IMR-90 (cell line): ENCODE measurements around the gene PDK3. TPM values are rescaled to one million over a fixed set of nuclear protein-coding genes. Genes with fewer than 3 reads are reported as not detected.

Experiments used
- ATAC-seq: fragments of 200-7000 bp; cut with Tn5 transposase; 2 replicates; pipeline ENCODE4 v1.9.1; 2020; ENCODE audit warnings: low read depth, mild to moderate bottlenecking, moderate library complexity
- BruUV-seq: library from RNA; stranded (reverse); fragments of 400-500 nt; replicated peaks from 2 replicates; lab custom pipeline; 2021; lab: Mats Ljungman, UMichigan
- CTCF ChIA-PET: fragments of 300-600 bp; formaldehyde crosslinking; extraction: SDS; loops from one replicate; lab custom pipeline; 2021; ENCODE audit warnings: antibody characterized with exemption; lab: Yijun Ruan, JAX
- POLR2A ChIA-PET: fragments of 300-600 bp; sonication (Branson Sonifier 250); formaldehyde crosslinking; loops from one replicate; lab custom pipeline; 2022; ENCODE audit warnings: antibody characterized with exemption; ENCODE audit not compliant: unreplicated experiment; lab: Charles Lee
- DNase-seq: peaks from one replicate; pipeline ENCODE4 v3.0.0; 2013
- H2AFZ ChIP-seq: replicated peaks from 2 replicates; pipeline ENCODE3; 2013; ENCODE audit warnings: low read length, mild to moderate bottlenecking; ENCODE audit not compliant: poor library complexity
- H2AK5ac ChIP-seq: 2 replicates; pipeline ENCODE4 v1.6.1; 2013; ENCODE audit warnings: low read depth, low read length, inconsistent platforms
- H2AK9ac ChIP-seq: replicated peaks from 2 replicates; pipeline ENCODE3; 2013; ENCODE audit warnings: mild to moderate bottlenecking, low read depth, low read length, moderate library complexity; ENCODE audit not compliant: poor library complexity
- H2BK120ac ChIP-seq: 2 replicates; pipeline ENCODE4 v1.6.1; 2013; ENCODE audit warnings: low read depth, low read length, inconsistent platforms
- H2BK15ac ChIP-seq: 3 replicates; pipeline ENCODE4 v1.6.1; 2013; ENCODE audit warnings: low read depth, low read length, inconsistent platforms
- H2BK20ac ChIP-seq: 2 replicates; pipeline ENCODE4 v1.6.1; 2013; ENCODE audit warnings: low read depth, mild to moderate bottlenecking, inconsistent platforms, low read length, moderate library complexity
- H2BK5ac ChIP-seq: 2 replicates; pipeline ENCODE4 v1.6.1; 2013; ENCODE audit warnings: mild to moderate bottlenecking, low read depth, low read length, inconsistent platforms; ENCODE audit not compliant: poor library complexity, severe bottlenecking
- H3K14ac ChIP-seq: replicated peaks from 2 replicates; pipeline ENCODE4 v1.6.1; 2013; ENCODE audit warnings: low read depth, low read length, inconsistent platforms
- H3K18ac ChIP-seq: 2 replicates; pipeline ENCODE4 v1.6.1; 2013; ENCODE audit warnings: low read depth, low read length, control low read depth
- H3K23ac ChIP-seq: 2 replicates; pipeline ENCODE4 v1.6.1; 2013; ENCODE audit warnings: low read depth, low read length, inconsistent platforms
- H3K27ac ChIP-seq: 2 replicates; pipeline ENCODE4 v1.5.1; 2013; ENCODE audit warnings: mild to moderate bottlenecking, control low read depth, low read length; ENCODE audit not compliant: insufficient read depth
- H3K27me3 ChIP-seq: 2 replicates; pipeline ENCODE4 v1.6.1; 2013; ENCODE audit warnings: low read length; ENCODE audit not compliant: control insufficient read depth, insufficient read depth
- H3K36me3 ChIP-seq: 2 replicates; pipeline ENCODE4 v1.6.1; 2013; ENCODE audit warnings: low read length, mixed read lengths; ENCODE audit not compliant: control insufficient read depth, insufficient read depth
- H3K4ac ChIP-seq: 2 replicates; pipeline ENCODE4 v1.6.1; 2013; ENCODE audit warnings: low read depth, low read length, inconsistent platforms
- H3K4me1 ChIP-seq: 2 replicates; pipeline ENCODE4 v1.6.1; 2013; ENCODE audit warnings: low read length, mixed read lengths; ENCODE audit not compliant: control insufficient read depth, insufficient read depth
- H3K4me2 ChIP-seq: 2 replicates; pipeline ENCODE4 v1.6.1; 2013; ENCODE audit warnings: low read depth, mild to moderate bottlenecking, control low read depth, low read length, moderate library complexity
- H3K4me3 ChIP-seq: 2 replicates; pipeline ENCODE4 v1.5.1; 2013; ENCODE audit warnings: low read depth, mild to moderate bottlenecking, control low read depth, low read length, moderate library complexity; ENCODE audit not compliant: insufficient read depth
- H3K56ac ChIP-seq: 2 replicates; pipeline ENCODE4 v1.6.1; 2013; ENCODE audit warnings: low read length, inconsistent platforms; ENCODE audit not compliant: insufficient read depth; ENCODE audit errors: extremely low read depth
- H3K79me1 ChIP-seq, 2 experiments: 2 replicates each; pipeline ENCODE4 v1.6.1; 2013; ENCODE audit warnings: low read length in 2 of 2, inconsistent platforms in 1 of 2, low read depth in 1 of 2
- H3K9ac ChIP-seq: 2 replicates; pipeline ENCODE4 v1.6.1; 2013; ENCODE audit warnings: low read depth, low read length, control low read depth
- H3K9me1 ChIP-seq: 2 replicates; pipeline ENCODE4 v1.6.1; 2013; ENCODE audit warnings: low read length, inconsistent platforms; ENCODE audit not compliant: insufficient read depth
- H3K9me3 ChIP-seq: 2 replicates; pipeline ENCODE4 v1.6.1; 2013; ENCODE audit warnings: low read length; ENCODE audit not compliant: control insufficient read depth, insufficient read depth
- H4K20me1 ChIP-seq: 2 replicates; pipeline ENCODE4 v1.6.1; 2013; ENCODE audit warnings: low read length, inconsistent platforms; ENCODE audit not compliant: insufficient read depth
- H4K5ac ChIP-seq: 2 replicates; pipeline ENCODE4 v1.6.1; 2013; ENCODE audit warnings: mild to moderate bottlenecking, low read depth, low read length, control low read depth
- H4K8ac ChIP-seq, 2 experiments: 2 replicates each; pipeline ENCODE4 v1.6.1; 2013; ENCODE audit warnings: low read depth in 2 of 2, low read length in 2 of 2, control low read depth in 1 of 2, inconsistent platforms in 1 of 2
- H4K91ac ChIP-seq: 2 replicates; pipeline ENCODE4 v1.6.1; 2013; ENCODE audit warnings: low read depth, low read length, inconsistent platforms; ENCODE audit not compliant: insufficient read depth
- RFX5 ChIP-seq: IDR thresholded peaks from 2 replicates; pipeline ENCODE4 v1.8.0; 2012; ENCODE audit warnings: low read depth, mild to moderate bottlenecking, low read length, moderate library complexity
- WGBS, 2 experiments: methylation state at CpG; one replicate each; pipeline versions ENCODE4 v1.1.5 to v1.1.7; 2013; ENCODE audit warnings: missing lambda C conversion rate in 2 of 2; ENCODE audit not compliant: insufficient read length in 1 of 2; ENCODE audit errors: extremely low coverage in 2 of 2; 5-methylcytosine and 5-hydroxymethylcytosine counted together
- dilution Hi-C: fragments of 300-500 bp; cut with HindIII; formaldehyde crosslinking; loops from one replicate; pipeline ENCODE4 v1.14.3; 2018; ENCODE audit warnings: low sequenced_read_pairs; ENCODE audit not compliant: unreplicated experiment
- in situ Hi-C: fragments of 300-500 bp; cut with MboI; formaldehyde crosslinking; loops from 3 replicates; pipeline ENCODE4 v1.14.3; 2019; ENCODE audit warnings: low sequenced_read_pairs, inconsistent platforms, mixed read lengths
- intact Hi-C: fragments of 100-400 bp; cut with micrococcal nuclease; formaldehyde crosslinking; loops from 2 replicates; pipeline ENCODE4 v1.10.0; 2022
- polyA plus RNA-seq, 3 experiments: library from polyadenylated mRNA; depleted of rRNA; stranded (reverse); fragments of >200 nt; gene quantifications; 2 replicates each; pipeline ENCODE4 v1.2.3, GENCODE V29; 2012; ENCODE audit warnings: low replicate concordance in 1 of 3
- total RNA-seq: library from RNA; depleted of rRNA; stranded (reverse); fragments of >200 nt; gene quantifications from 2 replicates; pipeline ENCODE4 v1.2.3, GENCODE V29; 2012

Gene PDK3
- total and polyA plus RNA-seq, 2 of the 4 experiments (the other 2 are of a cell fraction) = 2.3 to 4.8 TPM

- Histone ChIP-seq H4K5ac (no peak overlapping the region), H3K14ac (no peak overlapping the region), H3K27ac (no peak overlapping the region), H4K91ac (no peak overlapping the region), H3K27me3 (peaks cover 1% of the 10 kb centered on the region), H4K20me1 (no peaks in the 10 kb centered on the region), H3K23ac (no peak overlapping the region), H3K36me3 (no peaks in the 10 kb centered on the region), H3K9me1 (no peaks in the 10 kb centered on the region), H3K56ac (no peak overlapping the region), H2AK9ac (no peak overlapping the region), H2AK5ac (no peak overlapping the region), H3K4me2 (peak overlapping the region; percentile 31), H2BK20ac (no peak overlapping the region), H3K18ac (no peak overlapping the region), H2BK15ac (no peak overlapping the region), H3K4me1 (no peaks in the 10 kb centered on the region), H2BK5ac (no peak overlapping the region), H3K9ac (no peak overlapping the region), H3K79me1 (no peaks in the 10 kb centered on the region), H3K4ac (no peak overlapping the region), H4K8ac (no peak overlapping the region), H3K4me3 (no peak overlapping the region), H3K9me3 (no peaks in the 10 kb centered on the region), H2BK120ac (no peak overlapping the region), H2AFZ (no peak overlapping the region)
- BruUV-seq = no TSS peak
- in situ Hi-C loops = no loop called here
- DNase-seq (peak; percentile 3), ATAC-seq (no peak)
- ChIA-PET CTCF (interaction anchor here (0.6 kb wide), 1 partner anchor 9 kb away, joined by 3 read pairs; no protein-coding TSS in a partner anchor), POLR2A (interaction anchor here (0.6 kb wide), 1 partner anchor 12 kb away, joined by 4 read pairs; no protein-coding TSS in a partner anchor)
- TF ChIP-seq RFX5 = no peak
- WGBS, 2 experiments = no CpG with 5 or more reads among the region's 9 CpGs
- intact Hi-C loops = no loop called here
- dilution Hi-C loops = no loop called here
Measured at GRCh38 chrX:24479924-24480323, 14.8 kb downstream of the PDK3 start.
